K562 (cell line): ENCODE data around the gene TUBG2. TPM values are rescaled to one million over a fixed set of nuclear protein-coding genes. Genes with fewer than 3 reads are reported as not detected.
A peak's percentile ranks its signal among the peaks of the same experiment; 100 is the strongest.

Experiments used
- DPF2 ChIP-seq: fragments of 450-650 bp; IDR thresholded peaks from 2 replicates; pipeline ENCODE4 v1.6.1; 2016
- ETV1 ChIP-seq: fragments of 450-650 bp; conservative IDR thresholded peaks from 2 replicates; pipeline ENCODE4 v1.6.1; 2016; ENCODE audit warnings: missing genetic modification characterization, control low read depth, low read depth, missing compliant biosample characterization
- JUND ChIP-seq, 2 experiments: IDR thresholded peaks; 2 replicates in 1 of 2; 3 replicates in 1 of 2; pipeline ENCODE4 v1.6.1; 2011; ENCODE audit warnings: borderline replicate concordance in 2 of 2, low read depth in 2 of 2, low read length in 2 of 2, improper control_type of control experiment in 1 of 2, missing biosample characterization in 1 of 2, missing genetic modification characterization in 1 of 2, missing genetic modification reagents in 1 of 2
- MYBL2 ChIP-seq, 2 experiments: fragments of 450-650 bp in 1 of 2; sonication (generic) in 1 of 2; formaldehyde crosslinking in 1 of 2; IDR thresholded peaks; 2 replicates each; pipeline versions ENCODE4 v1.6.1 to v1.8.1; 2017 to 2022; ENCODE audit warnings: borderline replicate concordance in 1 of 2, inconsistent platforms in 1 of 2, low read depth in 1 of 2, mild to moderate bottlenecking in 1 of 2, missing genetic modification reagents in 1 of 2, moderate library complexity in 1 of 2
- NR2C2 ChIP-seq, 2 experiments: fragments of 200-800 bp in 1 of 2; sonication (Bioruptor generic) in 1 of 2; sonication (generic) in 1 of 2; formaldehyde crosslinking in 1 of 2; IDR thresholded peaks; 2 replicates each; pipeline versions ENCODE4 v1.6.1 to v1.8.0; 2016 to 2022; ENCODE audit warnings: mild to moderate bottlenecking in 1 of 2, missing compliant biosample characterization in 1 of 2, missing genetic modification characterization in 1 of 2, missing genetic modification reagents in 1 of 2
- PCBP2 ChIP-seq: fragments of 200-400 bp; formaldehyde crosslinking; IDR thresholded peaks from 2 replicates; pipeline ENCODE4 v1.6.1; 2018; ENCODE audit warnings: low read length, low read depth, mild to moderate bottlenecking, moderate library complexity; ENCODE audit not compliant: poor library complexity, severe bottlenecking
- SMAD4 ChIP-seq: fragments of 250-450 bp; sonication (Bioruptor Pico); conservative IDR thresholded peaks from 2 replicates; pipeline ENCODE4 v1.8.0; 2021; ENCODE audit warnings: inconsistent platforms, mild to moderate bottlenecking, moderate library complexity
- SMARCB1 ChIP-seq: IDR thresholded peaks from 2 replicates; pipeline ENCODE4 v1.6.1; 2011; ENCODE audit warnings: improper control_type of control experiment, low read depth; ENCODE audit not compliant: insufficient read length
- SMARCE1 ChIP-seq: fragments of 450-650 bp; IDR thresholded peaks from 2 replicates; pipeline ENCODE4 v1.7.1; 2016; ENCODE audit warnings: mild to moderate bottlenecking
- ZFPM2 ChIP-seq: fragments of 250-450 bp; sonication (Bioruptor Pico); IDR thresholded peaks from 2 replicates; pipeline ENCODE4 v1.5.1; 2022; ENCODE audit warnings: mild to moderate bottlenecking
- ZNF174 ChIP-seq: fragments of 250-450 bp; sonication (Bioruptor Pico); IDR thresholded peaks from 2 replicates; pipeline ENCODE4 v1.4.0; 2020; ENCODE audit warnings: mild to moderate bottlenecking
- polyA plus RNA-seq, 8 experiments: library from polyadenylated mRNA; depleted of rRNA in 4 of 8; stranded (reverse) in 5 of 8; unstranded in 3 of 8; fragments of >200 nt; fragmentation: Nextera tagmentation in 2 of 8; fragmentation: Illumina TruSeq in 1 of 8; extraction: Ambion mirVana in 2 of 8; extraction: Trizol in 1 of 8; gene quantifications; 2 replicates each; pipeline versions ENCODE4 v1.2.1 to v1.2.3, GENCODE V29; 2011 to 2014; ENCODE audit warnings: inconsistent platforms in 1 of 8, missing spikeins in 1 of 8
- total RNA-seq, 7 experiments: library from RNA; depleted of rRNA in 6 of 7; stranded (reverse); fragments of >200 nt in 6 of 7; fragmentation: Illumina TruSeq in 2 of 7; extraction: Trizol in 2 of 7; gene quantifications; 2 replicates each; pipeline versions ENCODE4 v1.2.1 to v1.2.3, GENCODE V29; 2011 to 2021; ENCODE audit warnings: low replicate concordance in 1 of 7
- TF ChIP-seq, protein P1 (sequence below), 2 experiments: fragments of 450-650 bp; conservative IDR thresholded peaks; 2 replicates each; pipeline ENCODE4 v1.6.1; 2017; ENCODE audit warnings: mild to moderate bottlenecking in 2 of 2, moderate library complexity in 2 of 2
- TF ChIP-seq, protein P2 (sequence below): sonication (generic); IDR thresholded peaks from 2 replicates; pipeline ENCODE4 v1.6.1; 2016
- TF ChIP-seq, protein P3 (sequence below): fragments of 450-650 bp; IDR thresholded peaks from 2 replicates; pipeline ENCODE4 v1.6.1; 2016; ENCODE audit warnings: low read depth, mild to moderate bottlenecking, moderate library complexity
- TF ChIP-seq, protein P4 (sequence below): fragments of 450-650 bp; IDR thresholded peaks from 2 replicates; pipeline ENCODE4 v1.6.1; 2016; ENCODE audit warnings: antibody characterized with exemption
- TF ChIP-seq, protein P5 (sequence below): sonication (generic); formaldehyde crosslinking; IDR thresholded peaks from 2 replicates; pipeline ENCODE4 v1.8.0; 2022; ENCODE audit warnings: mild to moderate bottlenecking, low read depth, missing genetic modification reagents

The TUBG2 gene
- total and polyA plus RNA-seq, 9 of the 15 experiments (the other 6 are each of a cell fraction or from before 2014, with no cell fraction given): 0.09 to 0.80 (median 0.24) TPM; not detected in 2

DNA sequence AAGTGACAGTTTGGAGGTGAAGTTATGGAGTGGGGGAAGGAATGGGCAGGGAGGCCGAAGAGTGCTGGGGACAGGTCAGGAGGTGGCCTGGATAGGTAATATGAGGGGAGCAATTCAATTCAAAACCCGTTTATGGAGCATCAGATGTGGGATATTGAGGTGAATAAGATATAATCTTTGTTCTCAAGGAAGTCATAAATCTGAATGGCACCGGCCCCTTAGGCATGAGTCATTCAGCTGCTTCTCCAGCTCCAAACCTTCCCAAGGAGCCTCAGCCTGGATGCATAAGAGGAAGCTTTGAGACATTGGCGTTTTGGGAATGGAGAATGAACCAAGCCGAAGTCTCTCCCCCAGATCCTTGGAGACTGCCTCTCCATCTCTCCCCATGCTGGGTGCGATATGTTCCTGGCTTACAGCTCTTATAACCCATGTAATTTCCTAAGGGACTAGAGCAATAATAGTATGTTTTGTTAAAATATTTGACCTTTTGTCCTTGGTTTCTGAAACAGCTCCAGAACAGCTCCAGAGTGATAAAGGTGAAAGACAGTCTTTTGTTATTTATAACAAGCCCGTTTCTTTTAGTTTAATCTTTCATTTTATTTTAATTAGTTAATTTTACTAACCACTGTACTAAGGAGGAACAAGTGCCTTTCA is 1.7 kb downstream of the TUBG2 start (continued):
- TF ChIP-seq, protein P1, sequence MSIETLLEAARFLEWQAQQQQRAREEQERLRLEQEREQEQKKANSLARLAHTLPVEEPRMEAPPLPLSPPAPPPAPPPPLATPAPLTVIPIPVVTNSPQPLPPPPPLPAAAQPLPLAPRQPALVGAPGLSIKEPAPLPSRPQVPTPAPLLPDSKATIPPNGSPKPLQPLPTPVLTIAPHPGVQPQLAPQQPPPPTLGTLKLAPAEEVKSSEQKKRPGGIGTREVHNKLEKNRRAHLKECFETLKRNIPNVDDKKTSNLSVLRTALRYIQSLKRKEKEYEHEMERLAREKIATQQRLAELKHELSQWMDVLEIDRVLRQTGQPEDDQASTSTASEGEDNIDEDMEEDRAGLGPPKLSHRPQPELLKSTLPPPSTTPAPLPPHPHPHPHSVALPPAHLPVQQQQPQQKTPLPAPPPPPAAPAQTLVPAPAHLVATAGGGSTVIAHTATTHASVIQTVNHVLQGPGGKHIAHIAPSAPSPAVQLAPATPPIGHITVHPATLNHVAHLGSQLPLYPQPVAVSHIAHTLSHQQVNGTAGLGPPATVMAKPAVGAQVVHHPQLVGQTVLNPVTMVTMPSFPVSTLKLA (conservative IDR thresholded peaks at IDR 0.05): no peak
- TF ChIP-seq, protein P2, sequence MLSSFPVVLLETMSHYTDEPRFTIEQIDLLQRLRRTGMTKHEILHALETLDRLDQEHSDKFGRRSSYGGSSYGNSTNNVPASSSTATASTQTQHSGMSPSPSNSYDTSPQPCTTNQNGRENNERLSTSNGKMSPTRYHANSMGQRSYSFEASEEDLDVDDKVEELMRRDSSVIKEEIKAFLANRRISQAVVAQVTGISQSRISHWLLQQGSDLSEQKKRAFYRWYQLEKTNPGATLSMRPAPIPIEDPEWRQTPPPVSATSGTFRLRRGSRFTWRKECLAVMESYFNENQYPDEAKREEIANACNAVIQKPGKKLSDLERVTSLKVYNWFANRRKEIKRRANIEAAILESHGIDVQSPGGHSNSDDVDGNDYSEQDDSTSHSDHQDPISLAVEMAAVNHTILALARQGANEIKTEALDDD: peak; percentile 67
- TF ChIP-seq, protein P3, sequence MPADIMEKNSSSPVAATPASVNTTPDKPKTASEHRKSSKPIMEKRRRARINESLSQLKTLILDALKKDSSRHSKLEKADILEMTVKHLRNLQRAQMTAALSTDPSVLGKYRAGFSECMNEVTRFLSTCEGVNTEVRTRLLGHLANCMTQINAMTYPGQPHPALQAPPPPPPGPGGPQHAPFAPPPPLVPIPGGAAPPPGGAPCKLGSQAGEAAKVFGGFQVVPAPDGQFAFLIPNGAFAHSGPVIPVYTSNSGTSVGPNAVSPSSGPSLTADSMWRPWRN: peak; percentile 29; the same call in 1 of the 2 replicates
- TF ChIP-seq, protein P4, sequence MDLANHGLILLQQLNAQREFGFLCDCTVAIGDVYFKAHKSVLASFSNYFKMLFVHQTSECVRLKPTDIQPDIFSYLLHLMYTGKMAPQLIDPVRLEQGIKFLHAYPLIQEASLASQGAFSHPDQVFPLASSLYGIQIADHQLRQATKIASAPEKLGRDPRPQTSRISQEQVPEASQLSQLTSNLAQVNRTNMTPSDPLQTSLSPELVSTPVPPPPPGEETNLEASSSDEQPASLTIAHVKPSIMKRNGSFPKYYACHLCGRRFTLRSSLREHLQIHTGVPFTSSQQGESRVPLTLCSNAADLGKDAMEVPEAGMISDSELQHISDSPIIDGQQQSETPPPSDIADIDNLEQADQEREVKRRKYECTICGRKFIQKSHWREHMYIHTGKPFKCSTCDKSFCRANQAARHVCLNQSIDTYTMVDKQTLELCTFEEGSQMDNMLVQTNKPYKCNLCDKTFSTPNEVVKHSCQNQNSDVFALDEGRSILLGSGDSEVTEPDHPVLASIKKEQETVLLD: peak; percentile 34; the same call in 1 of the 2 replicates
- TF ChIP-seq ETV1 (tag) (0 out of 2 replicates have a peak, but pooled peaks have one; percentile 17), ZNF174 (no peak), DPF2 (peak; percentile 91), PCBP2 (no peak), SMARCB1 (no peak), MYBL2 (IDR thresholded peaks at IDR 0.05; ENCODE audit: low read depth) (no peak), MYBL2 (CRISPR knock-in tag; IDR thresholded peaks at IDR 0.05; ENCODE audit: borderline replicate concordance) (no peak), NR2C2 (CRISPR knock-in tag; IDR thresholded peaks at IDR 0.05) (no peak), NR2C2 (tag; IDR thresholded peaks at IDR 0.05) (peak; percentile 41; the same call in 1 of the 2 replicates), SMARCE1 (peak; percentile 92), SMAD4 (0 out of 2 replicates have a peak, but pooled peaks have one; percentile 19), JUND (IDR thresholded peaks at IDR 0.05; ENCODE audit: borderline replicate concordance, low read depth, low read length) (peak; percentile 96), JUND (tag; IDR thresholded peaks at IDR 0.05; ENCODE audit: borderline replicate concordance, low read depth, low read length) (peak; percentile 94; the same call in 2 of the 3 replicates), ZFPM2 (no peak)
- TF ChIP-seq, protein P5, sequence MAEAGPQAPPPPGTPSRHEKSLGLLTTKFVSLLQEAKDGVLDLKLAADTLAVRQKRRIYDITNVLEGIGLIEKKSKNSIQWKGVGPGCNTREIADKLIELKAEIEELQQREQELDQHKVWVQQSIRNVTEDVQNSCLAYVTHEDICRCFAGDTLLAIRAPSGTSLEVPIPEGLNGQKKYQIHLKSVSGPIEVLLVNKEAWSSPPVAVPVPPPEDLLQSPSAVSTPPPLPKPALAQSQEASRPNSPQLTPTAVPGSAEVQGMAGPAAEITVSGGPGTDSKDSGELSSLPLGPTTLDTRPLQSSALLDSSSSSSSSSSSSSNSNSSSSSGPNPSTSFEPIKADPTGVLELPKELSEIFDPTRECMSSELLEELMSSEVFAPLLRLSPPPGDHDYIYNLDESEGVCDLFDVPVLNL: no peak
